H9 (cell line): ENCODE results near the gene ZFP91. TPM values are rescaled to one million over a fixed set of nuclear protein-coding genes. Genes with fewer than 3 reads are reported as not detected.

Experiments used
- DNase-seq: peaks from one replicate; pipeline ENCODE4 v3.0.0-alpha.2; 2017
- H2AFZ ChIP-seq: one replicate; pipeline ENCODE4 v1.6.1; 2013; ENCODE audit warnings: mild to moderate bottlenecking, low read length, control low read depth, moderate library complexity
- H2AK5ac ChIP-seq: 2 replicates; pipeline ENCODE4 v1.6.1; 2013; ENCODE audit warnings: low read length, control low read depth, mixed read lengths; ENCODE audit not compliant: insufficient read length
- H2BK120ac ChIP-seq: one replicate; pipeline ENCODE4 v1.6.1; 2013; ENCODE audit warnings: low read depth, mild to moderate bottlenecking, low read length, control low read depth, inconsistent platforms; ENCODE audit not compliant: poor library complexity, severe bottlenecking
- H2BK12ac ChIP-seq: 2 replicates; pipeline ENCODE4 v1.6.1; 2013; ENCODE audit warnings: low read length, control low read depth, mixed read lengths, low read depth; ENCODE audit not compliant: insufficient read length
- H2BK15ac ChIP-seq: 2 replicates; pipeline ENCODE4 v1.6.1; 2013; ENCODE audit warnings: low read depth, low read length, control low read depth
- H2BK20ac ChIP-seq: one replicate; pipeline ENCODE4 v1.6.1; 2013; ENCODE audit warnings: low read depth, mild to moderate bottlenecking, low read length, control low read depth, inconsistent platforms; ENCODE audit not compliant: poor library complexity, severe bottlenecking
- H2BK5ac ChIP-seq: 2 replicates; pipeline ENCODE4 v1.6.1; 2013; ENCODE audit warnings: low read length, control low read depth, mixed read lengths; ENCODE audit not compliant: insufficient read length
- H3K14ac ChIP-seq: 2 replicates; pipeline ENCODE4 v1.6.1; 2013; ENCODE audit warnings: low read length, control low read depth; ENCODE audit not compliant: insufficient read depth
- H3K18ac ChIP-seq: 2 replicates; pipeline ENCODE4 v1.6.1; 2013; ENCODE audit warnings: low read depth, mild to moderate bottlenecking, mixed read lengths, low read length, control low read depth; ENCODE audit not compliant: insufficient read length
- H3K23ac ChIP-seq: 2 replicates; pipeline ENCODE4 v1.6.1; 2013; ENCODE audit warnings: low read length, control low read depth, mixed read lengths, low read depth; ENCODE audit not compliant: insufficient read length
- H3K23me2 ChIP-seq: 2 replicates; pipeline ENCODE4 v1.6.1; 2013; ENCODE audit warnings: low read depth, mild to moderate bottlenecking, mixed read lengths, low read length, control low read depth; ENCODE audit not compliant: insufficient read length, poor library complexity, severe bottlenecking
- H3K27ac ChIP-seq: 2 replicates; pipeline ENCODE4 v1.5.1; 2013; ENCODE audit warnings: low read length, control low read depth, mixed read lengths, low read depth; ENCODE audit not compliant: insufficient read length
- H3K27me3 ChIP-seq: 2 replicates; pipeline ENCODE4 v1.6.1; 2013; ENCODE audit warnings: low read length, control low read depth, inconsistent platforms; ENCODE audit not compliant: insufficient read depth
- H3K4ac ChIP-seq: 2 replicates; pipeline ENCODE4 v1.6.1; 2013; ENCODE audit warnings: low read depth, mild to moderate bottlenecking, control low read depth, inconsistent platforms, low read length, moderate library complexity
- H3K4me1 ChIP-seq: 2 replicates; pipeline ENCODE4 v1.6.1; 2013; ENCODE audit warnings: low read length, control low read depth, inconsistent platforms; ENCODE audit not compliant: insufficient read depth
- H3K4me2 ChIP-seq: 2 replicates; pipeline ENCODE4 v1.6.1; 2013; ENCODE audit warnings: low read length, control low read depth, mixed read lengths; ENCODE audit not compliant: insufficient read length, insufficient read depth
- H3K56ac ChIP-seq: 2 replicates; pipeline ENCODE4 v1.6.1; 2013; ENCODE audit warnings: low read depth, mild to moderate bottlenecking, mixed read lengths, low read length, control low read depth; ENCODE audit not compliant: insufficient read length
- H3K79me1 ChIP-seq: 2 replicates; pipeline ENCODE4 v1.6.1; 2013; ENCODE audit warnings: low read depth, mild to moderate bottlenecking, moderate library complexity, low read length, control low read depth, inconsistent platforms; ENCODE audit not compliant: insufficient read depth, poor library complexity, severe bottlenecking
- H3K79me2 ChIP-seq: 2 replicates; pipeline ENCODE4 v1.6.1; 2013; ENCODE audit warnings: low read length, control low read depth, inconsistent platforms; ENCODE audit not compliant: insufficient read depth
- H3K9ac ChIP-seq: 2 replicates; pipeline ENCODE4 v1.6.1; 2013; ENCODE audit warnings: low read length, control low read depth, mixed read lengths; ENCODE audit not compliant: insufficient read length; ENCODE audit errors: extremely low read depth
- H3K9me3 ChIP-seq: one replicate; pipeline ENCODE4 v1.6.1; 2013; ENCODE audit warnings: low read depth, low read length, inconsistent platforms; ENCODE audit not compliant: control insufficient read depth
- H3T11ph ChIP-seq: one replicate; pipeline ENCODE4 v1.6.1; 2013; ENCODE audit warnings: mild to moderate bottlenecking, low read length, control low read depth, inconsistent platforms
- H4K20me1 ChIP-seq: one replicate; pipeline ENCODE4 v1.6.1; 2013; ENCODE audit not compliant: control insufficient read depth, insufficient read length, insufficient read depth
- H4K5ac ChIP-seq: 2 replicates; pipeline ENCODE4 v1.6.1; 2013; ENCODE audit warnings: low read depth, mild to moderate bottlenecking, mixed read lengths, low read length, control low read depth; ENCODE audit not compliant: insufficient read length
- H4K8ac ChIP-seq: replicated peaks from 2 replicates; pipeline ENCODE4 v1.6.1; 2013; ENCODE audit warnings: low read length, control low read depth, mixed read lengths, low read depth; ENCODE audit not compliant: insufficient read length
- H4K91ac ChIP-seq: 2 replicates; pipeline ENCODE4 v1.6.1; 2013; ENCODE audit warnings: low read depth, mild to moderate bottlenecking, moderate library complexity, mixed read lengths, low read length, control low read depth; ENCODE audit not compliant: insufficient read length
- H3K27ac Mint-ChIP-seq, 3 experiments: 2 replicates in 2 of 3; 3 replicates in 1 of 3; pipeline ENCODE4 v1.8.0; 2020 to 2021; ENCODE audit warnings: mixed read lengths in 3 of 3, mild to moderate bottlenecking in 1 of 3, moderate library complexity in 1 of 3
- H3K27me3 Mint-ChIP-seq: 2 replicates; pipeline ENCODE4 v1.8.0; 2021; ENCODE audit warnings: low read depth, mild to moderate bottlenecking, moderate library complexity, mixed read lengths
- H3K36me3 Mint-ChIP-seq, 3 experiments: 2 replicates in 2 of 3; 3 replicates in 1 of 3; pipeline ENCODE4 v1.8.0; 2020 to 2021; ENCODE audit warnings: low read depth in 3 of 3, mixed read lengths in 3 of 3; ENCODE audit not compliant: insufficient read depth in 1 of 3
- H3K4me1 Mint-ChIP-seq, 2 experiments: 2 replicates each; pipeline ENCODE4 v1.8.0; 2020; ENCODE audit warnings: mixed read lengths in 2 of 2
- H3K4me3 Mint-ChIP-seq, 2 experiments: 2 replicates in 1 of 2; 3 replicates in 1 of 2; pipeline ENCODE4 v1.8.0; 2020 to 2021; ENCODE audit warnings: mild to moderate bottlenecking in 2 of 2, mixed read lengths in 2 of 2, moderate library complexity in 1 of 2
- H3K9me3 Mint-ChIP-seq, 2 experiments: 2 replicates in 1 of 2; 3 replicates in 1 of 2; pipeline ENCODE4 v1.8.0; 2020; ENCODE audit warnings: mild to moderate bottlenecking in 2 of 2, mixed read lengths in 2 of 2, moderate library complexity in 1 of 2
- CTCF ChIP-seq: fragments of 200-600 bp; sonication (generic); conservative IDR thresholded peaks from 3 replicates; pipeline ENCODE4 v1.8.0; 2021; ENCODE audit warnings: antibody characterized with exemption, mild to moderate bottlenecking
- WGBS: extraction: QIAGEN DNeasy Blood & Tissue Kit; methylation state at CpG from one replicate; pipeline ENCODE4 v1.1.7; 2013; ENCODE audit warnings: missing lambda C conversion rate, low lambda C conversion rate, mixed read lengths; ENCODE audit not compliant: insufficient read length; ENCODE audit errors: extremely low coverage; 5-methylcytosine and 5-hydroxymethylcytosine counted together
- total RNA-seq: library from RNA; stranded (reverse); gene quantifications from 2 replicates; pipeline ENCODE4 v1.2.1, GENCODE V29; 2021

ZFP91 gene
- total RNA-seq, 1 experiment from 2014 or later: 32.9 TPM

DNA sequence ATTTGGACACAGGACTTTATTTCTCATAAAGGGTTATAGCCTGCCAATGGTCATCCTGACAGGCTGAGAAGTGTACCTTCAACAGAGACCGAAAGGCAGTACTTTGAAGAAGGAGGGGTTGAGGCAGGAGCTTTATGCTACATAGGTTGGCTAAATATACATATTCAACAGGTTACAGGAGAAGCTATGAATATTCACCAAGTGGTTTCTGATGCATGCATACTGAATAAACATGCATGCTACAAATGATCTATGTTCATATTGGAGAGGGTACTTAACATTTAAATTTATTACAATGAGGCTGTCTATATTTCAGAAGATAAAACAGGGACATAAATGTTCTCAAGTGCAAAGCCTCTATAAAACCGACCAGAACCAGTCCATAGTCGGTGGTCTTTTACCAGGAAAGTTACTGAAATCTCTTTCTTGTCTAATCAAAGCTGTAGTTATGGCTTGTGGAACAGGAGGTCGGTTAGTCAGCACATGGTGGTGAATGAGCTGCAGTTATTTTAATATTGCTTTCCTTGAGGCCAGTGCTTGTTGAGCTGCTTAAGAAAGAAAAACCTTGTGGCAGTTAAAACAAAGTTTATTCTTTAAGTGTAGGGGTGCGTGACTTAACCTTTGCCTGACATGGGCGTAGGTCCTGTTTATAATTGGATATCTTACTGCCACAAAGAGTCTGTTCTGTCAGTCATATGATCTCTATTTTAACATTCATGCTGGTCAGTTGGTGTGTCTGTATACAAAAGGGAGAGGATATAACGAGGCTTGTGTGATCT is 63.1 kb downstream of the ZFP91 start:
- Histone ChIP-seq H3T11ph (no peak overlapping the region), H3K9me3 (peaks cover 20% of the 10 kb centered on the region), H3K23me2 (no peaks in the 10 kb centered on the region), H2BK120ac (no peak overlapping the region), H3K18ac (no peak overlapping the region), H3K4me1 (no peaks in the 10 kb centered on the region), H2AFZ (no peak overlapping the region), H3K9ac (no peak overlapping the region), H3K27me3 (no peaks in the 10 kb centered on the region), H3K56ac (no peak overlapping the region), H2BK20ac (no peak overlapping the region), H3K27ac (no peak overlapping the region), H2BK5ac (no peak overlapping the region), H3K79me2 (no peaks in the 10 kb centered on the region), H3K23ac (no peak overlapping the region), H2BK15ac (no peak overlapping the region), H4K5ac (no peak overlapping the region), H2BK12ac (no peak overlapping the region), H3K4ac (no peak overlapping the region), H3K14ac (no peak overlapping the region), H3K4me2 (no peak overlapping the region), H2AK5ac (no peak overlapping the region), H4K8ac (no peak overlapping the region), H4K20me1 (no peaks in the 10 kb centered on the region), H4K91ac (no peak overlapping the region), H3K79me1 (no peaks in the 10 kb centered on the region)
- no peak for TF ChIP-seq CTCF
- Mint-ChIP-seq H3K36me3 (peaks cover 7 to 10% (median 7%) of the 10 kb centered on the region in 3 experiments; a peak in 5 of 7 replicates), H3K27ac (no peak overlapping the region; a peak in 1 of 7 replicates), H3K27me3 (peaks cover 2% of the 10 kb centered on the region), H3K4me1 (0 out of 4 replicates have a peak, but pooled peaks cover 0 to under 1% of the 10 kb centered on the region in 2 experiments), H3K9me3 (peaks cover 20 to 24% of the 10 kb centered on the region in 2 experiments), H3K4me3 (no peak overlapping the region)
- DNase-seq: no peak
- WGBS: no CpG with 5 or more reads among the region's 7 CpGs
